SH-SY5Y (cell line): Measurements from ENCODE around the gene RAD9A.

Experiments used
- GATA2 ChIP-seq: IDR thresholded peaks from 2 replicates; pipeline ENCODE4 v1.6.1; 2011; ENCODE audit warnings: mild to moderate bottlenecking, low read depth, low read length
- GATA3 ChIP-seq: IDR thresholded peaks from 2 replicates; pipeline ENCODE4 v1.6.1; 2011; ENCODE audit warnings: low read depth, mild to moderate bottlenecking, low read length, moderate library complexity

DNA sequence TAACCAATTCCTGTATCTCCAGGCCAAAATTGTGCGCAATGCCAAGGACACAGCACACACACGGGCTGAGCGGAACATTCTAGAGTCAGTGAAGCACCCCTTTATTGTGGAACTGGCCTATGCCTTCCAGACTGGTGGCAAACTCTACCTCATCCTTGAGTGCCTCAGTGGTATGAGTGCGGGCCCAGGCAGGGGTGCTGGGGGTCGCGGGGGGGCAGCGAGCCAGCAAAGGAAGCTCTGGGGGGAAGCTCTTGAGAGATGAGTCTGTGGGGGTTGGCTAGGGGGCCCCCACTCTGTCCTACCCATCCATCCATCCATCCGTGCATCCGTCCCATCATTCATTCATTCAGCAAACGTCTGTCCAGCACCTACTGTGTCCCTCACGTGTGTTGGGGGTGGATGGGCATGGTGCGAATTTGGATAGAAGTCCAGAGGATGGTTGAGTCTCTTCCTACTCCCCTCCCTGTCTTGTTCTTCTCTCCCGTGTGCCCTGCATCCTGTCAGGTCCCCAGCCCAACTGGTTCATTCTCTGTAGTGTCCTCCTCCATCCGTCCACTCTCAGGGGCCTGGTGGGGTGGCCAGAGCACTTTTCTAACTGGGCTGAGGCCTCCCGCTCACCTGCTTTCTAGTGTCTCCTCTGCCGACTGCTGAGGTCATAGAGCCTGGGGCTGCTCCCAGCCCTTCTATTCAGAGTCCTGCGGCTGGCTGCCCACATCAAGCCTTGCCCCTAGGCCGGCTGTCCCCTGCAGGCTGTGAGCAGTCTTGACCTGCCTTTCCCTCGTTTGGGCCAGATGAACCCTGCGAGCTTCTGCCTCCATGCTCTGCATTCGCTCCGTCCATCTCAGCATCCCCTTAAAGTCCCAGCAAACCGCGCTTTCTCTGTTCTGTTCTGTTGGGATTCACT lies 39.8 kb downstream of the RAD9A start:
- TF ChIP-seq GATA2 (no peak), GATA3 (no peak)
